ENCODE data around the gene ACTN4. TPM values are rescaled to one million over a fixed set of nuclear protein-coding genes. Genes with fewer than 3 reads are reported as not detected.

ACTN4 gene
- total and polyA plus RNA-seq, 2 donors (not counting 1 experiment from before 2014, with no cell fraction given): 127 to 683 TPM

GRCh38 chr19:38721979-38722773 lies 74.7 kb downstream of the ACTN4 start:
- H3K4me3 ChIP-seq (replicated peaks in 1 of 4; ENCODE audit: control extremely low read depth in 1 of 4, insufficient read depth in 1 of 4, low read depth in 3 of 4, low read length in 4 of 4): no peak overlapping the region
- peaks cover 11% of the 10 kb centered on the region for H3K4me1 ChIP-seq (ENCODE audit: control insufficient read depth, extremely low read depth, insufficient read depth, low read length)
- no peaks in the 10 kb centered on the region for H3K27me3 ChIP-seq (ENCODE audit: control insufficient read depth, insufficient read depth, low read length)
- H2AFZ ChIP-seq (ENCODE audit: low read length): no peak overlapping the region
- TF ChIP-seq, protein P1, sequence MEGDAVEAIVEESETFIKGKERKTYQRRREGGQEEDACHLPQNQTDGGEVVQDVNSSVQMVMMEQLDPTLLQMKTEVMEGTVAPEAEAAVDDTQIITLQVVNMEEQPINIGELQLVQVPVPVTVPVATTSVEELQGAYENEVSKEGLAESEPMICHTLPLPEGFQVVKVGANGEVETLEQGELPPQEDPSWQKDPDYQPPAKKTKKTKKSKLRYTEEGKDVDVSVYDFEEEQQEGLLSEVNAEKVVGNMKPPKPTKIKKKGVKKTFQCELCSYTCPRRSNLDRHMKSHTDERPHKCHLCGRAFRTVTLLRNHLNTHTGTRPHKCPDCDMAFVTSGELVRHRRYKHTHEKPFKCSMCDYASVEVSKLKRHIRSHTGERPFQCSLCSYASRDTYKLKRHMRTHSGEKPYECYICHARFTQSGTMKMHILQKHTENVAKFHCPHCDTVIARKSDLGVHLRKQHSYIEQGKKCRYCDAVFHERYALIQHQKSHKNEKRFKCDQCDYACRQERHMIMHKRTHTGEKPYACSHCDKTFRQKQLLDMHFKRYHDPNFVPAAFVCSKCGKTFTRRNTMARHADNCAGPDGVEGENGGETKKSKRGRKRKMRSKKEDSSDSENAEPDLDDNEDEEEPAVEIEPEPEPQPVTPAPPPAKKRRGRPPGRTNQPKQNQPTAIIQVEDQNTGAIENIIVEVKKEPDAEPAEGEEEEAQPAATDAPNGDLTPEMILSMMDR (conservative IDR thresholded peaks at IDR 0.05 in 1 of 2, IDR thresholded peaks at IDR 0.05 in 1 of 2; ENCODE audit: low read depth in 1 of 2, low read length in 2 of 2): no peak
- TF ChIP-seq EZH2 (IDR thresholded peaks at IDR 0.05; ENCODE audit: low read length, missing control alignments): no peak
- no peaks in the 10 kb centered on the region for H4K20me1 ChIP-seq (ENCODE audit: control insufficient read depth, extremely low read depth, insufficient read depth, low read length)
- H3K9ac ChIP-seq (ENCODE audit: insufficient read depth, low read length): no peak overlapping the region
- no peaks in the 10 kb centered on the region for H3K9me3 ChIP-seq (ENCODE audit: control insufficient read depth, insufficient read depth, low read depth, low read length)
- H3K36me3 ChIP-seq (ENCODE audit: control insufficient read depth, insufficient read depth, low read length): peaks cover 75% of the 10 kb centered on the region
- H3K4me2 ChIP-seq (ENCODE audit: extremely low read depth, insufficient read depth, low read length): no peak overlapping the region
- H3K79me2 ChIP-seq (ENCODE audit: control insufficient read depth, insufficient read depth, low read length): peaks cover 25% of the 10 kb centered on the region
- H3K27ac ChIP-seq (ENCODE audit: insufficient read depth, low read length): no peak overlapping the region
- no peak for DNase-seq (ENCODE audit: low read depth in 2 of 2)

DNA sequence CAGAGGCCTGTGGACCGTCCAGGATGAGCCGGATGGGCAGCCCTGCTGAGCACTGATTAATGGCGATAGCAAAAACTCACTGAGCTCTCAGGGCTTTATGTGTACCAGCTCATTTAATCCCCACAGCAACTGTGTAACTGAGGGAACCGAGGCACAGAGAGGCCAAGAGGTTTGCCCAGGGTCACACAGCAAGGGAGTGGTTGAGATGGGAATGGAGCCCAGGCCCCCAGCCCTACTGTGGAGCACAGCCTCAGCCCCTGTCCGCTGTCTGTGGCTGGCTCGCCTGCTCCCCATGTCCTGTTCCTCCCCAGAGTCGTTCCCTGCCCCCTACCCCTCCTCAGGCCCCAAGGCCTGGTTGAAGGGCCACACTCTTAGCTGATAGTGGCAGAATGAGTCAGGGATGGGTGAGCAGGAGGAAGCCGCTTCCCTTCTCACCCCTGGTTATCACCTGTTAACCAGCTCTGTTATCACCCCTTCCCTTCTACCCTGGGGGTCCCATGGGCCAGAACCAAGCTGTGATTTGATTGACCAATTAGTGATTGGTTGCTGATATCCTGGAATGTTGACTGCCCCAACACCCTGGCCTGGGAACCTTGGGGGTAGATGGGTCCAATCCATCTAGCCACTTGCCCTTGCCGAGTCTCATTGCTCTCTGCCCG lies 75.6 kb downstream of the ACTN4 start:
- Histone ChIP-seq H2AFZ (ENCODE audit: low read length) (no peak overlapping the region), H3K9ac (ENCODE audit: insufficient read depth, low read length) (no peak overlapping the region), H3K27me3 (ENCODE audit: control insufficient read depth, insufficient read depth, low read length) (no peaks in the 10 kb centered on the region), H3K36me3 (ENCODE audit: control insufficient read depth, insufficient read depth, low read length) (peaks cover 73% of the 10 kb centered on the region), H3K79me2 (ENCODE audit: control insufficient read depth, insufficient read depth, low read length) (peaks cover 18% of the 10 kb centered on the region), H3K27ac (ENCODE audit: insufficient read depth, low read length) (no peak overlapping the region), H3K4me3 (replicated peaks in 1 of 4; ENCODE audit: control extremely low read depth in 1 of 4, insufficient read depth in 1 of 4, low read depth in 3 of 4, low read length in 4 of 4) (no peak overlapping the region), H3K4me2 (ENCODE audit: extremely low read depth, insufficient read depth, low read length) (no peak overlapping the region), H3K4me1 (ENCODE audit: control insufficient read depth, extremely low read depth, insufficient read depth, low read length) (peaks cover 11% of the 10 kb centered on the region), H3K9me3 (ENCODE audit: control insufficient read depth, insufficient read depth, low read depth, low read length) (no peaks in the 10 kb centered on the region), H4K20me1 (ENCODE audit: control insufficient read depth, extremely low read depth, insufficient read depth, low read length) (no peaks in the 10 kb centered on the region)
- DNase-seq (ENCODE audit: low read depth in 2 of 2): no peak
- no peak for TF ChIP-seq EZH2 (IDR thresholded peaks at IDR 0.05; ENCODE audit: low read length, missing control alignments)
- TF ChIP-seq, protein P1 (conservative IDR thresholded peaks at IDR 0.05 in 1 of 2, IDR thresholded peaks at IDR 0.05 in 1 of 2; ENCODE audit: low read depth in 1 of 2, low read length in 2 of 2): no peak

DNA sequence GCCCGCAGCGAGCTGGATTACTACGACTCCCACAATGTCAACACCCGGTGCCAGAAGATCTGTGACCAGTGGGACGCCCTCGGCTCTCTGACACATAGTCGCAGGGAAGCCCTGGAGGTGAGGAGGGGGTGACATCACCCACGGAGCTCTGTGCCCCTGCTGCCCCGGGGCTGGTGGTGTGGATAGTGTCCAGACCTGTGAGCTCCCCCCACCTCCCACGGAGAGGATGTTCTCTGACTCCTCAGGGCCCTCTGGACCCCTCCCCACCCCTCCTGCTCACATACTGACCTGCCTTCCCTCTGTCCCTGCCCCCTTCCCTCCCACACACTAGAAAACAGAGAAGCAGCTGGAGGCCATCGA lies 76.1 kb downstream of the ACTN4 start:
- no peak for DNase-seq (ENCODE audit: low read depth in 2 of 2)
- H4K20me1 ChIP-seq (ENCODE audit: control insufficient read depth, extremely low read depth, insufficient read depth, low read length): no peaks in the 10 kb centered on the region
- no peaks in the 10 kb centered on the region for H3K27me3 ChIP-seq (ENCODE audit: control insufficient read depth, insufficient read depth, low read length)
- peaks cover 17% of the 10 kb centered on the region for H3K79me2 ChIP-seq (ENCODE audit: control insufficient read depth, insufficient read depth, low read length)
- H3K4me1 ChIP-seq (ENCODE audit: control insufficient read depth, extremely low read depth, insufficient read depth, low read length): peaks cover 10% of the 10 kb centered on the region
- H3K9me3 ChIP-seq (ENCODE audit: control insufficient read depth, insufficient read depth, low read depth, low read length): no peaks in the 10 kb centered on the region
- no peak overlapping the region for H3K9ac ChIP-seq (ENCODE audit: insufficient read depth, low read length)
- H3K4me3 ChIP-seq (replicated peaks in 1 of 4; ENCODE audit: control extremely low read depth in 1 of 4, insufficient read depth in 1 of 4, low read depth in 3 of 4, low read length in 4 of 4): no peak overlapping the region
- H2AFZ ChIP-seq (ENCODE audit: low read length): no peak overlapping the region
- H3K36me3 ChIP-seq (ENCODE audit: control insufficient read depth, insufficient read depth, low read length): peaks cover 73% of the 10 kb centered on the region
- no peak overlapping the region for H3K4me2 ChIP-seq (ENCODE audit: extremely low read depth, insufficient read depth, low read length)
- no peak overlapping the region for H3K27ac ChIP-seq (ENCODE audit: insufficient read depth, low read length)
- no peak for TF ChIP-seq EZH2 (IDR thresholded peaks at IDR 0.05; ENCODE audit: low read length, missing control alignments)
- TF ChIP-seq, protein P1 (conservative IDR thresholded peaks at IDR 0.05 in 1 of 2, IDR thresholded peaks at IDR 0.05 in 1 of 2; ENCODE audit: low read depth in 1 of 2, low read length in 2 of 2): no peak

Data from fibroblast of lung (primary cell).